Mucosa of gallbladder (tissue), 1 donor: ENCODE results near the gene PTPRG. TPM values are rescaled to one million over a fixed set of nuclear protein-coding genes. Genes with fewer than 3 reads are reported as not detected.

ENCODE experiments used
- DNase-seq: peaks from one replicate; pipeline ENCODE4 v3.0.0-alpha.2; 2020; ENCODE audit warnings: low spot score
- total RNA-seq: library from RNA; stranded (reverse); gene quantifications from one replicate; pipeline ENCODE4 v1.2.1, GENCODE V29; 2021
- donor health status: DM: no; HTN: no; CAD: no.

Gene PTPRG
- total RNA-seq, 1 donor from 2014 or later, result 38.1 TPM

DNA sequence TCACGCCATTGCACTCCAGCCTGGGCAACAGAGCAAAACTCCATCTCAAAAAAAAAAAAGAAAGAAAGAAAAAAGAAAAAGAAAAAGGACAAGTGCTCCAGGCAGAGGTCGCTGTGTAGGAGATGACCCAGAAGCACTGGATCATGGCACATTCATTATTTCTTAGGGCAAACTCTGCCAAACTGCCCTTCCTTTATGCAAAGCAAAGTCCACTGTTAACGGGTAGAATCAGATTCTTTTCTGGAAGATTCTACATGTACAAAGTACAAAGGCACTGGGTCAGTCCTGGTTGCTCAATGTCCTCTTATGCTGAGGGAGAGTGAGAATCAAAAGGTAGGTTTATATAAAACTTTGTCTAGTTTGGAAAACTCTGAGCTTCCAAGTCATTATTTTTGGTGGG, 667.1 kb downstream of the PTPRG start:
- DNase-seq, result no peak

GRCh38 chr3:62229211-62229610, 667.8 kb downstream of the PTPRG start:
- no peak for DNase-seq

DNA sequence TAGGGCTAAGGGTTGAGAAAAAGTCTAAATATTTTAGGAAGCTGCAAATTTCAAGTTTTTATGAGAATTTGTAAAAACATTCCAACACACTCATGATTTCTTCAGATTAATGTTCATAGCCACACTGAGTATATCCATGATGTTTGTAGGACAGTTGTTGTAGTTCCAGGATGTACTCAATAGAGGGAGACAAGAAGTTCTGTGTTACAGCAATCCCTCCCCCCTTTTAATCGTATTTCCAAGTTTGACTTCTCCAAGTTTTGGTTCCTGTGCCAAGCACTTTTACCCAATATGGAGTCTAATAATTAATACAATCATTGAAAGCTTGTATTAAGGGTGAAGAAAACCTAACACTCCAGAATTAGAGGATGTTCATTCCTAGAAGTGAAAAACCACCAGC, 668.5 kb downstream of the PTPRG start:
- no peak for DNase-seq

DNA sequence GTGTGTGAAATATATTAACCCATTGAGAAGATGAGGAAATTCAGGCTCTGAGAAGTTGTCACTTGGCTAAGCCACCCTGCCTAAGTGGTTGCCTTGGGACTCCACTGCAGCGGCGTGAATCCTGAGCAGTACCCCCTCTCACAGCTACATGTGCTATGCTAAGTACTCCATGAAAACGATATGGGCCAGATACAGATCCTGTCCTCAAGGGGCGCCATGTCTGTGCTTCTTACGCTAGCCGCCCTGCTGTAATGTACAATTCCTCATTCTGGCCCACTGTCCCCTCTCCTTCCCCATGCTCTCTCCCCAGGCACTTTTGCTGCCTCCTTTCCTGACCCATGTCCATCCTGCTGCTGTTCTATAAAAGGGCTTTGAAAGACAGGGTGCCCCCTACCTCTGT, 671.7 kb downstream of the PTPRG start:
- DNase-seq, result no peak

DNA sequence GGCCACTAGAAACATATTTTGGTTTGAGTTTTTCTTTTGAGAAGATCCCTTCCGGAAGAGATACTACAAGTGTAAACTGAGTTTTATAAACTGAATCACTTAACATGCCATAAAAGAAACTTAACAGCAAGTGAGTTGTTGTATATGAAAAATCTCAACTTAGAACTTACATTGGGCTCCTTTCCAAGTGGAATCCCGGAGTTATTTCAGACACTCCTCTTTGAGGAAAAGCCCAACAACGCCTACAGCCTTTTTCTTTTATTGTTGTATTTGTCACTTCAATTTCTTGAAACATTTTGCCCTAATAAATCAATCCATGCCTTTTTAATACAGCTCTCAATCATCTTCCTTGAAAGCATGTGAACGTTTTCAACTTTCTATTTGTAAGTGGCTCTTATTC, 674.6 kb downstream of the PTPRG start:
- DNase-seq, result no peak

GRCh38 chr3:62237286-62237948, 676.0 kb downstream of the PTPRG start:
- DNase-seq, result no peak

DNA sequence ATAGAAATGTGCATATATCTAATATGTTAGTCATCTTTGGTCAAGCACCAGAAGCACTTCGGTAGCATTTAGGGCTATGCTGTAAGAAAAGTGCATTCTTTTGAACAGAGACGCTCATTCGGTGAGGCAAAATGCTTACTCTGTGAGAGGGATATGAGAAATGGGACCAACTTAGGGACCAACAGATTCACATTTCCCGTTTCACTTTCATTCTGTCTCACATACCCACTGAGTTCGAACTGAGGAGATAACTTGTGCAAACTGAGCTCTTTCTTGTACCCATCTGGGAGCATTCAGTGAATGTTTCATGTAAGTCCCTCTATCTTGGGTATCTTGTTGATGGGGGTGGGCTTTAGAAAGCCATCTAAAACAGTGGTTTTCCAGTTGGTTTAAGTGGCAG, 676.6 kb downstream of the PTPRG start:
- DNase-seq, result no peak

DNA sequence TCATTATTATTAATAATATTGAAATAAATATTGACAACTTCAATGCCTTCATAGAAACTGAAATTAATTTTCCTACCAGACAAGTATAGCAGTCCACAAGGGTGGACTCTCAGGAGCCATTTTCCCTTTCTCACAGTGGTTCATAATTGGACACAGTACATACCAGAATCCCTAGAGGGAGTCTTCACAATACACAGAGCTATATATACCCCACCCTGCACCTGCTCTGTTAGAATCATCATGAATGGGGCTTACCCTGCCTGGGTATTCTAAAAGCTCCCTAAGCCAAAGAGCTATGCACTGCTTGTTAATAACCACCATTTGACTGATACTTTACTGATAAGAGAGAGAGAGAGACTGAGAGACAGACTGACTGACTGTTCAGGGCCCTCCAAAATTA, 677.1 kb downstream of the PTPRG start:
- DNase-seq, result no peak

- no peak for DNase-seq
These were observed 679.9 kb downstream of the PTPRG start for GRCh38 chr3:62241279-62241678.

DNA sequence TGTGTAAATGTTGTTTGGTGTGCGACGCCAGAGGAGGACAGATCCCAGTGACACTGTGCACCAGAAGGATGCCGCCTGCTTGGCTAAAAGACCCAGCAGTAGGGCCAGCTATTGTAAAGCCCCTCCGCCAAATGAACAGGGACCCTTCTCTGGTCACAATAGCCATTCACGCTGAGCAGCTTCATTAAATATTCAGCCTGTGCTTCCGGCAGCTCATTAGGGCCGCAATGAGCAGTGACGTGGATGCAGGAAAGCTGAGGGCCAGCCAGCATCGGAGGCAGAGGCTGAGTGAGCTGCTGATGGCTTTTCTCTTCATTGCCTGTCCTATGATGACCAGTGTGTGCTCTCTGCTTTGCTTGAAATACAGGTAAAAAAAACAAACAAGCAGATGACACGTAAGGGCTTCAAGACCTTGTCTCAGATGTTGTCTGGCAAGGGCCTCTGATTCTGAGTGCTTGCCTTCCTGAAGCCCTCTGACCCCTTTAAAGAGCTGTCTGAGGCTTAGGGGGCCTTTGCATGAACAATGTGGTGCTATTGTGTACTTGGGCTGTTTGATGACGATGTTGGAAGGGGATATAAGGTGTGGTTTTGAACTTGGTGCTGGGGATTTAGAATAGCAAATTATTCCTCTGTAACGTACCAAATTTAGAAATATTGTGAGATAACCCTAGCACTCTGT, 681.6 kb downstream of the PTPRG start:
- no peak for DNase-seq

GRCh38 chr3:62246094-62246493, 684.7 kb downstream of the PTPRG start:
- DNase-seq, result no peak

- no peak for DNase-seq
These were observed 685.6 kb downstream of the PTPRG start for GRCh38 chr3:62246985-62247384.

GRCh38 chr3:62248734-62249483, 687.5 kb downstream of the PTPRG start:
- no peak for DNase-seq

GRCh38 chr3:62249484-62249776, 688.1 kb downstream of the PTPRG start:
- no peak for DNase-seq

GRCh38 chr3:62249855-62250543, 688.6 kb downstream of the PTPRG start:
- no peak for DNase-seq

GRCh38 chr3:62252438-62253157, 691.2 kb downstream of the PTPRG start:
- DNase-seq, result no peak

DNA sequence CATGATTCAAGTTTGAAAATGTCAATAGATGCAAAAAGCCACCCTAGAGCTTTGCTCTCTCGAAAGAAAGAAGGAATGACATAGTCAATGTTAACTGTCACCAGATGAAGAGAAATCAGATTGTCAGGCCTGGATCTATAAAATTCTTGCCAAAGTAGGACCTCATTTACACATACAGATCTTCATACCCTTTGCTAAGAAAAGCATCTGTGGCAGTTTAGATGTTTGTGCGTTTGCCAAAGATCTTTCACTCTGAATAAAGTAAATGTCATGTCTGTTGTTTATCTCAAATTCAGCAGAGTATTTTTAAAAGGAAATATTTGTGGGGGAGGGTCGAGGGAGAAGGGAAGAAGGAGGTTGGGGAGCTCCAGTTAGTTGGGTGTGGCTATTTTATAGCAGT, 692.6 kb downstream of the PTPRG start:
- no peak for DNase-seq

DNA sequence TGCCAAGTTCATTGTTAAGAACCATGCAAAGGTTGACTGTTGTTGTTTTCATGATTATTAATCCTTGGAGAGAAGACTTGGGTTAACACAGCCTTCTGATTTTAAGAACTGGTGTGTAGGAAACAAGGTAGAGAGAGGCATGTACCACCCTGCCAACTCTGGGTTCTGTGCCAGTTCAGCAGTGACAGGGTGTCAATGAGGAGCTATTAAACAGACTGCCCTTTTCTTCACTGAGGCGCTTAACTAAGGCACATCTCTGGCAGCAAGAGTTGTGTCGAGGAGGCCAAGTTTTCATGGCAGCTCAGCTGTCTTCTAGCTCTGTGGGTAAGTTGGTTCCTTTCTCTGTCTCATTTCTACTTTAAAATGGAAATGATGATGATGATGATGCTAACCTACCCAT, 694.4 kb downstream of the PTPRG start:
- no peak for DNase-seq

GRCh38 chr3:62259924-62260323, 698.6 kb downstream of the PTPRG start:
- no peak for DNase-seq

- DNase-seq, result no peak
These were observed 699.3 kb downstream of the PTPRG start for GRCh38 chr3:62260655-62261054.

GRCh38 chr3:62261121-62261520, 699.8 kb downstream of the PTPRG start:
- no peak for DNase-seq

DNA sequence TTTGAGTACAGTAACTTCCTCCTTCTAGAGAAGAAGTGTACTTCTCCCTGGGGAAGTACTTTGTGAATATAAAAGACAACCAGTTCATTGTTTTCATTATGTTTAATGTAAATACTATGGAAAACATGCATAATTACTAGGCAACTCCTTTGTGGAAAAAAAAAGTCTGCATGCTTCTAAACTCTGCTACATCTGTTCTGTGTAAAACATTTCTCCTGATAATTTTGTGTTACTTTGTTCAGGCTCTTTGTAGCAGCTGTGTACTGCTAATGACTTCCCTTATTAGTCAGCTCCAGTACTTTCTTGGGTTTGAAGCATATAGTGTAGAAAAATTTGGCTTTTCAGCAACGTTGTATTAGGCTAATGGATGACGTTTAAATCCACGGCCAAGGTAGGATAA, 700.4 kb downstream of the PTPRG start:
- DNase-seq, result no peak
